GM19239 (cell line): ENCODE data around the gene HCFC2.
"Not testable (repeated sequence)": the region's sequence is repeated elsewhere in the genome, so short reads cannot be mapped to it uniquely, and the experiment has no call there.

Experiments
- DNase-seq: peaks from one replicate; pipeline ENCODE4 v3.0.0; 2011; ENCODE audit warnings: low spot score; ENCODE audit not compliant: insufficient read length
- FAIRE-seq: peaks from 2 replicates; lab custom pipeline; 2011; peaks lifted over from hg19 to GRCh38; lab: Jason Lieb, UNC

Gene HCFC2

GRCh38 chr12:104064031-104064841 is at the start of gene HCFC2:
HCFC2 (plus strand) TSS chr12:104064531; CDS start chr12:104064561, 30 bp downstream.
- FAIRE-seq (peak; percentile 90), DNase-seq (peak; percentile 96)

DNA sequence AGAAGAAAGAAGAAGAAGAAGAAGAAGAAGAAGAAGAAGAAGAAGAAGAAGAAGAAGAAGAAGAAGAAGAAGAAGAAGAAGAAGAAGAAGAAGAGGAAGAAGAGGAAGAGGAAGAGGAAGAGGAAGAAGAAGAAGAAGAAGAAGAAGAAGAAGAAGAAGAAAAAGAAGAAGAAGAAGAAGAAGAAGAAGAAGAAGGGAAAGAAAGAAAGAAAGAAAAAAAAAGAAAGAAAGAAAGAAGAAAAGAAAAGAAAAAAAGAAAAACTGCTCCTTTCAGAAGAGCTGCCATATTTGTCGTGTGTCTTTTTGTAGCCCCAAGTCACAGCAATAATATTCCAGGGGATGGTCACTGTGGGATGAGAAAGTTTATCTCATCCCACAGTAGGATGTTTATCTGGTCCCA is 42.5 kb upstream of the HCFC2 start:
- FAIRE-seq, DNase-seq: not testable (repeated sequence)

GRCh38 chr12:104022786-104023185 is 41.5 kb upstream of the HCFC2 start:
- no peak for FAIRE-seq
- DNase-seq = no peak

DNA sequence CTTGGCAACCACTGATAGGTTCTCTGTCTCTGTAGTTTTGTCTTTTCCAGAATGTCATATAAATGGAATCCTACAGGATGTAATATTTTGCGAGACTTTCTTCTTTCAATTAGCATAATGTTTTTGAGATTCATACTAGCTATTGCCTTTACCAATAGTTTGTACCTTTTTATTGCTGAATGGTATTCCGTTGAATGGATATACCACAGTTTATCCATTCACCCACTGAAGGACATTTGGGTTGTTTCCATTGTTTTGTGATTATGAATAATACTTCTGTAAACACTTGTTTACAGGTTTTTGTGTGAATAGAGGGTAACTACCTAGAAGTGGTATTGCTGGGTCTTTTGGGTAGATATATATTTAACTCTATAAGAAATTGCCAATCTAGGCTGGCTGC is 40.6 kb upstream of the HCFC2 start:
- FAIRE-seq (no peak), DNase-seq (no peak)

- FAIRE-seq = no peak
- no peak for DNase-seq
These were observed 40.0 kb upstream of the HCFC2 start for GRCh38 chr12:104024348-104024747.

- DNase-seq (no peak), FAIRE-seq (no peak)
These were observed 38.6 kb upstream of the HCFC2 start for GRCh38 chr12:104025771-104026170.

GRCh38 chr12:104026841-104027599 is 37.3 kb upstream of the HCFC2 start:
- DNase-seq (no peak), FAIRE-seq (no peak)

DNA sequence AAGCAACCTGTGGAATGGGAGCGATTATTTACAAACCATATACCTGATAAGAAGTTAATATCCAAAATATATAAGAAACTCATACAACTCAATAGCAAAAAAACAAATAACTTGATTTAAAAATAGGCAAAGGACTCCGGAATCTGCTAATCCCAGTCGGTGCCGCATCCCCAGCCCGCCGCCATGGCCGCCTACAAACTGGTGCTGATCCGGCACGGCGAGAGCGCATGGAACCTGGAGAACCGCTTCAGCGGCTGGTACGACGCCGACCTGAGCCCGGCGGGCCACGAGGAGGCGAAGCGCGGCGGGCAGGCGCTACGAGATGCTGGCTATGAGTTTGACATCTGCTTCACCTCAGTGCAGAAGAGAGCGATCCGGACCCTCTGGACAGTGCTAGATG is 33.7 kb upstream of the HCFC2 start:
- FAIRE-seq, DNase-seq: not testable (repeated sequence)

DNA sequence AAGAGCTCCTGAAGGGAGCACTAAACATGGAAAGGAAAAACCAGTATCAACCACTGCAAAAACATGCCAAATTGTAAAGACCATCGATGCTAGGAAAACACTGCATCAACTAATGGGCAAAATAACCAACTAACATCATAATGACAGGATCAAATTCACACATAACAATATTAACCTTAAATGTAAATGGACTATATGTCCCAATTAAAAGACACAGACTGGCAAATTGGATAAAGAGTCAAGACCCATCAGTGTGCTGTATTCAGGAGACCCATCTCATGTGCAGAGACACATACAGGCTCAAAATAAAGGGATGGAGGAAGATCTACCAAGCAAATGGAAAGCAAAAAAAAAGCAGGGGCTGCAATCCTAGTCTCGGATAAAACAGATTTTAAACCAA is 28.2 kb upstream of the HCFC2 start:
- not testable (repeated sequence) for FAIRE-seq, DNase-seq

DNA sequence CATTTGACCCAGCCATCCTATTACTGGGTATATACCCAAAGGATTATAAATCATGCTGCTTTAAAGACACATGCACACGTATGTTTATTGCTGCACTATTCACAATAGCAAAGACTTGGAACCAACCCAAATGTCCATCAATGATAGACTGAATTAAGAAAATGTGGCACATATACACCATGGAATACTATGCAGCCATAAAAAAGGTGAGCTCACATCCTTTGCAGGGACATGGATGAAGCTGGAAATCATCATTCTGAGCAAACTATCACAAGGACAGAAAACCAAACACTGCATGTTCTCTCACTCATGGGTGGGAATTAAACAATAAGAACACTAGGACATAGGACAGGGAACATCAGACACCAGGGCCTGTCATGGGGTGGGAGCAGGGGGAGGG is 24.6 kb upstream of the HCFC2 start:
- FAIRE-seq, DNase-seq: not testable (repeated sequence)

- FAIRE-seq (no peak), DNase-seq (no peak)
These were observed 21.8 kb upstream of the HCFC2 start for GRCh38 chr12:104042580-104042979.

- DNase-seq = no peak
- FAIRE-seq = no peak
These were observed 20.2 kb upstream of the HCFC2 start for GRCh38 chr12:104044158-104044557.

GRCh38 chr12:104046306-104046705 is 18.0 kb upstream of the HCFC2 start:
- DNase-seq = no peak
- no peak for FAIRE-seq

- DNase-seq (no peak), FAIRE-seq (no peak)
These were observed 16.2 kb upstream of the HCFC2 start for GRCh38 chr12:104048162-104048561.

GRCh38 chr12:104048811-104049210 is 15.5 kb upstream of the HCFC2 start:
- no peak for DNase-seq

GRCh38 chr12:104049278-104049902 is 14.9 kb upstream of the HCFC2 start:
- DNase-seq (no peak), FAIRE-seq (no peak)

More at GRCh38 chr12:104048811-104049210, 15.5 kb upstream of the HCFC2 start:
- FAIRE-seq = no peak

DNA sequence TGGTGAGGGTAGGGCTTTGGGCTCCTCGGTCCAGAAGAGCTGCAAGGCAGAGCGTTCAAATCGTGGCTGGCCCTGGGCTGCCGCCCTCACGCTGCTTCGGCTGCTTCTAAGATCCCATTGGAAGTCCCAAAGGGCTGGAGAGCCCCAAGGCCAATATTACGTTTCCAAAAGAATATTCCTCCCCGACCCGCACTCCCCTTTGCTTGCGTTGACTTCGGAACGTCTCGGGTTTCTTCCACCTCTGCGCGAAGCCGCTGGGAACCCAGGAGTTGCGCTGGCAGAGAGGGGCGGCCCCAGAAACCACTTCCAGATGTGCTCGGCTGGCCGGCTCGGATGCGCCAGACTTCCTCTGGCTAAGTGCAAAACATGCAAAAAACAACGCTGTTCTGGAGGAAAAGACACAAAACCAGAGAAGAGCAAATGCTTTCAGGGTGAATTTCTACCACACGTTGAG is 14.4 kb upstream of the HCFC2 start, which contains the start of gene GLT8D2:
Gene GLT8D2, minus strand, starts transcription at position 285 of the 454 bp plus-strand sequence. CDS start 30,539 bp downstream, outside the sequence.
- FAIRE-seq = no peak
- DNase-seq = no peak

DNA sequence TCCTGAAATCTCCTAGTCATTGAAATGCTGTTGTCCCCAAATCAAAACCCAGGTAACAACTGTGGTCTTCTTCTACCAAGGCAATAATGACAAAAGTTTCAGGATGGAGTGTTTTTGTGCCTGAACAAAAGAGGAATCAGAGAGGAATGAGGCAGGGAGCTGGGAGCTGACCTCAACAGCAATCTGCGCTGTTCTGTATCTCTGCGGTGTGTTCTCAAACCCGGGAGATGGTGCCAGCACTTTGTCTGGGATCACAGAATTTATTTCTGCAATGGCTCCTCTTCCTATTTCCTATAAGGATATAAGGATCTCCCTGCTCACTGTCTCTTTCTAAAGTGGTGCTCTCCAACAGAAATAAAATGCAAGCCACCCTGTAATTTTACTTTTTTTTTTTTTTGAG is 13.9 kb upstream of the HCFC2 start:
- FAIRE-seq = no peak
- no peak for DNase-seq

DNA sequence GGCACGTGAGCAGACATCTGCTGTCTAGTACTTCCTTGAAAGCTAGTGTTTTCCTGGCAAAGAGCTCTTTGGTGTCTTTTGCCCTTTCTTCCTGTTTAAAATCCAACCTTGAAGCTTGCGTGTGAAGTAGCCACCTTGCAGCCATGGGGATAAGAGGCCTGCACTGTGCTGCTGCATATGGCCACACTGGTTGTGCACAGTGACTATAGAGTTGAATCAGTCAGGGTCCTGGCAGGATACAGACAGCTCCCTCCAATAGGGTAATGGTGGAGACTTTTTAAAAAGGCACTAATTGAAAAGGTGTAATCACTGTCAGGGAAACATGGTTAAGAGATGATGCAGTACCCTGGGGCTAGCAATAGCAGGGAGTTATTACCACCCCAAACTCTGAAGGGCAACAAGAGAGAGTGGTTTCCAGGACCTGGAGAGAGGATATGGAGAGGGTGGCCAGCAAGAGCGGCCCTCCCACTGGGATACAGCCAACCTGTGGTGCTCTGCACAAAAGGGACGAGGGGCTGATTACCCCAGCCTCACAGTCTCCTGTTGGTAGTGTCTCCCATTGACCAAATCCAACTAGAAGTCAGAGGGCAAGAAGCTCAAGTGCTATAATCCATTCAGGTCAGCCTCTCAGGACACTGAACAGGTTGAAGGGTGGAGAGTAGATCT is 9.5 kb upstream of the HCFC2 start:
- DNase-seq = no peak
- no peak for FAIRE-seq
